Testis (tissue), 3 donors: Measurements from ENCODE around the gene LAPTM4A. TPM values are rescaled to one million over a fixed set of nuclear protein-coding genes. Genes with fewer than 3 reads are reported as not detected.
"Not testable (repeated sequence)": the region's sequence is repeated elsewhere in the genome, so short reads cannot be mapped to it uniquely, and the experiment has no call there.

Source experiments
- DNase-seq: peaks from one replicate; pipeline ENCODE4 v3.0.0-alpha.2; 2019
- H3K27ac ChIP-seq, 2 donors: fragments of 200-600 bp; sonication (generic); one replicate each; pipeline ENCODE4 v1.5.1; 2019
- H3K27me3 ChIP-seq: fragments of 200-600 bp; sonication (generic); one replicate; pipeline ENCODE4 v1.5.1; 2019
- H3K36me3 ChIP-seq: fragments of 200-600 bp; sonication (generic); one replicate; pipeline ENCODE4 v1.5.1; 2017; ENCODE audit warnings: low read depth; ENCODE audit errors: missing control alignments
- H3K4me1 ChIP-seq: fragments of 200-600 bp; sonication (generic); one replicate; pipeline ENCODE4 v1.5.1; 2019
- H3K4me3 ChIP-seq, 2 donors: fragments of 200-600 bp; sonication (generic); one replicate each; pipeline ENCODE4 v1.5.1; 2017 to 2019
- H3K9me3 ChIP-seq: fragments of 200-600 bp; sonication (generic); one replicate; pipeline ENCODE4 v1.5.1; 2017
- POLR2A ChIP-seq: fragments of 450-650 bp; IDR thresholded peaks from one replicate; pipeline ENCODE4 v1.6.1; 2017; ENCODE audit warnings: antibody characterized with exemption, mild to moderate bottlenecking, moderate library complexity
- WGBS, 2 donors: methylation state at CpG; one replicate each; pipeline ENCODE4 v1.1.5; 2018; 5-methylcytosine and 5-hydroxymethylcytosine counted together
- intact Hi-C: fragments of 100-400 bp; cut with DNase I; formaldehyde crosslinking; loops from one replicate; pipeline ENCODE4 v1.15.1; 2023; ENCODE audit warnings: low total_unique reads
- polyA plus RNA-seq: library from polyadenylated mRNA; stranded (reverse); fragments of 350-450 nt; fragmentation: Illumina TruSeq; extraction: RNeasy Lipid Tissue Mini Kit (QIAGEN cat#74804); gene quantifications from one replicate; pipeline ENCODE4 v1.2.3, GENCODE V29; 2014; ENCODE audit warnings: low read depth, low replicate concordance; ENCODE audit not compliant: insufficient read depth
- total RNA-seq, 2 donors: library from RNA; depleted of rRNA; stranded (reverse); fragments of >200 nt; gene quantifications; one replicate each; pipeline ENCODE4 v1.2.3, GENCODE V29; 2016
- TF ChIP-seq, protein P1 (sequence below), 3 experiments: fragments of 450-650 bp in 2 of 3; fragments of 200-600 bp in 1 of 3; sonication (generic) in 1 of 3; IDR thresholded peaks; one replicate each; pipeline ENCODE4 v1.5.1; 2016 to 2019; ENCODE audit warnings: antibody characterized with exemption in 3 of 3, mild to moderate bottlenecking in 2 of 3, moderate library complexity in 1 of 3

The LAPTM4A gene
- total and polyA plus RNA-seq, 3 donors from 2014 or later: 331 to 712 (median 431) TPM

DNA sequence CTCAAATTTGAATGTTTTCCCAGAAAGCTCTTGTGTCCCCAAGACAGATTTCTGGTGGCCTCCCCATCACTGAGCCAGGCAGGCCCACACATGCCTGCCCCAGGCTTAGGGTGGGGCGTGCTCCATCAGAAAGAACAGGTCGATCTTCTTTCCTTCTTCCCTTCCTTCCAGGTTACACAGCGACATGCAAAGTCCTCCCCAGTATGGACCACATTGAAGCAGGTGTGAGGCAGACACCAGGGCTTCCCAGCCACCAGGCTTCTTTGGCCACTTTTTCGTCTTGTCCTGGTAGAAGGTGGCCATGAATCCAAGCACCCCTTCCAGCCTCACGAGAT lies 41.4 kb upstream of the LAPTM4A start:
- H3K27ac ChIP-seq: no peak overlapping the region
- DNase-seq: no peak
- intact Hi-C loops: loop anchor here (5.0 to 10.0 kb wide), 2 partner anchors 81 to 128 kb away; partner anchors contain the start of gene MATN3
- H3K4me3 ChIP-seq: no peak overlapping the region
- H3K27me3 ChIP-seq: no peaks in the 10 kb centered on the region
- no peak for TF ChIP-seq POLR2A
- TF ChIP-seq, protein P1, sequence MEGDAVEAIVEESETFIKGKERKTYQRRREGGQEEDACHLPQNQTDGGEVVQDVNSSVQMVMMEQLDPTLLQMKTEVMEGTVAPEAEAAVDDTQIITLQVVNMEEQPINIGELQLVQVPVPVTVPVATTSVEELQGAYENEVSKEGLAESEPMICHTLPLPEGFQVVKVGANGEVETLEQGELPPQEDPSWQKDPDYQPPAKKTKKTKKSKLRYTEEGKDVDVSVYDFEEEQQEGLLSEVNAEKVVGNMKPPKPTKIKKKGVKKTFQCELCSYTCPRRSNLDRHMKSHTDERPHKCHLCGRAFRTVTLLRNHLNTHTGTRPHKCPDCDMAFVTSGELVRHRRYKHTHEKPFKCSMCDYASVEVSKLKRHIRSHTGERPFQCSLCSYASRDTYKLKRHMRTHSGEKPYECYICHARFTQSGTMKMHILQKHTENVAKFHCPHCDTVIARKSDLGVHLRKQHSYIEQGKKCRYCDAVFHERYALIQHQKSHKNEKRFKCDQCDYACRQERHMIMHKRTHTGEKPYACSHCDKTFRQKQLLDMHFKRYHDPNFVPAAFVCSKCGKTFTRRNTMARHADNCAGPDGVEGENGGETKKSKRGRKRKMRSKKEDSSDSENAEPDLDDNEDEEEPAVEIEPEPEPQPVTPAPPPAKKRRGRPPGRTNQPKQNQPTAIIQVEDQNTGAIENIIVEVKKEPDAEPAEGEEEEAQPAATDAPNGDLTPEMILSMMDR (IDR thresholded peaks at IDR 0.05): no peak
- no peaks in the 10 kb centered on the region for H3K36me3 ChIP-seq
- WGBS, 2 donors: 92 to 94% methylated on average over 5 of the region's 5 CpGs
- peaks cover 17% of the 10 kb centered on the region for H3K4me1 ChIP-seq
- no peaks in the 10 kb centered on the region for H3K9me3 ChIP-seq

DNA sequence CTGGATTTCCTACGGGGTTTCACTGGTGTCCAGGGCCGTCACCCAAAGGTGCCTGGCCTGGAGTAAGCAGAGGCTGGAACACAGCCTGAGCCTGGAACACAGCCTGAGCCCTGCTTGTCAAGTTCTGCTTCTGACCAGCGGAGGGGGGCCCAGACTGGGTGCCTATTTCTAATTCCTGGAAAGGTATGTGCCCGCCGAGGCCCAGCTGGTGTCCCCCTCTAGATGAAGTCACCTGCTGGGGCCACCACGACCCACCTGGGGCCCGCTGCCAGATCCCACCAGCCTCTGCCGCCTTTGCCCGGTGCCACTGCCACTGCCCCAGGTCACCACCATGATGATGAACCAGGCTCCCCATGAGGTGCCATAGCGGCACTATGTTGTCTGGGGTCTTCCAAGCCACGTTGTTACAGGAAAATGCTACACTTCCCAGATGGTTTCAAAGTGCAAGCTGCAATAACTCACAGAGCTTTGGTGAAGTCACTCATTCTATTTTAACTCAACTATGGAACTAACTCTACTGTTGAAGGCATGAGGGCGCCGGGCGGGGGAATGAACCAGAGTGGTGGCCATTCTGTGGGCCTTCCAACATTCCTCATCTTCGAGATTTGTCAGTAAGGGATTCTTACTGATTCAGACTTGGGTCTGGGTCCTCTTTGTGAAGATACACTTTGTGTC lies 40.9 kb upstream of the LAPTM4A start:
- H3K4me3 ChIP-seq: no peak overlapping the region
- H3K27ac ChIP-seq: no peak overlapping the region
- no peaks in the 10 kb centered on the region for H3K9me3 ChIP-seq
- 83 to 94% methylated on average over 8 to 15 of the region's 15 CpGs for WGBS, 2 donors
- no peaks in the 10 kb centered on the region for H3K36me3 ChIP-seq
- no peaks in the 10 kb centered on the region for H3K27me3 ChIP-seq
- no peak for DNase-seq
- peaks cover 14% of the 10 kb centered on the region for H3K4me1 ChIP-seq
- intact Hi-C loops: loop anchor here (5.0 to 10.0 kb wide), 2 partner anchors 80 to 128 kb away; partner anchors contain the start of gene MATN3
- TF ChIP-seq, protein P1 (IDR thresholded peaks at IDR 0.05): no peak
- TF ChIP-seq POLR2A: no peak

DNA sequence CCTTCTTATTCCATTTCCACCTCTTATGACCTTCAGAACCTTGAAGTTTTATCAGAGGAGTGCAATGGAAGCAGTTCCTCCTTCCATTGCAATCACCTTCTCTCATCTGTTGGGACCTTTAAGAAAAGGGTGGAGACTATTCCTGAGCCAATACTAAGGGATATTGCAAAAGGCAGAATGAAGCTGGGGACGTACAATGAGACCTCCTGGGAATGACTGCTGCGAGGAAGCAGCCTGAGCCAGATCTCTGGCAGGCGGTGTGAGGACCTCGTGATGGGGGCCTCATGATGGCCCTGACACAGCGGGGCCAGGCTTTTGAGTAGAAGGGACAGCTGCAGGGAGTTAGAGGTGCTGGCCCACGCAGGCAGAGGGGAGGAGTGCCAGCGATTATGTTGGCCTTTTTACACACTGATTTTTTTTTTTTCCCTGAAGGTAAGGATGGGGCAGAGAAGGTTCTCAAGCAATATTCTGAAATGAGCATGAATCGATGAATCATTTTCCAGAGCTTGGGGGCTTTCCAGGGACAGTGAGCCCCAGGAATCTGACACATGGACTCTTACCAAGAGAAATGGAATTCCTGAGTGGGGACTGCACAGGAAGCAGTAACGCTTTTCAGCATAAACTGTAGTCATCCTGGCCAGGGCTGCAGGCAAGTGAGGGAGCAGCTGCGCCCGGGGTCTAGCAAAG lies 40.0 kb upstream of the LAPTM4A start:
- peak; percentile 82 for DNase-seq
- Histone ChIP-seq H3K4me1 (peaks cover 14% of the 10 kb centered on the region), H3K27ac (no peak overlapping the region), H3K4me3 (no peak overlapping the region), H3K27me3 (no peaks in the 10 kb centered on the region), H3K36me3 (no peaks in the 10 kb centered on the region), H3K9me3 (no peaks in the 10 kb centered on the region)
- TF ChIP-seq, protein P1 (IDR thresholded peaks at IDR 0.05): no peak
- no peak for TF ChIP-seq POLR2A
- intact Hi-C loops: loop anchor here (5.0 to 10.0 kb wide), 2 partner anchors 79 to 127 kb away; partner anchors contain the start of gene MATN3
- WGBS, 2 donors: 33 to 42% methylated on average over 11 of the region's 11 CpGs

DNA sequence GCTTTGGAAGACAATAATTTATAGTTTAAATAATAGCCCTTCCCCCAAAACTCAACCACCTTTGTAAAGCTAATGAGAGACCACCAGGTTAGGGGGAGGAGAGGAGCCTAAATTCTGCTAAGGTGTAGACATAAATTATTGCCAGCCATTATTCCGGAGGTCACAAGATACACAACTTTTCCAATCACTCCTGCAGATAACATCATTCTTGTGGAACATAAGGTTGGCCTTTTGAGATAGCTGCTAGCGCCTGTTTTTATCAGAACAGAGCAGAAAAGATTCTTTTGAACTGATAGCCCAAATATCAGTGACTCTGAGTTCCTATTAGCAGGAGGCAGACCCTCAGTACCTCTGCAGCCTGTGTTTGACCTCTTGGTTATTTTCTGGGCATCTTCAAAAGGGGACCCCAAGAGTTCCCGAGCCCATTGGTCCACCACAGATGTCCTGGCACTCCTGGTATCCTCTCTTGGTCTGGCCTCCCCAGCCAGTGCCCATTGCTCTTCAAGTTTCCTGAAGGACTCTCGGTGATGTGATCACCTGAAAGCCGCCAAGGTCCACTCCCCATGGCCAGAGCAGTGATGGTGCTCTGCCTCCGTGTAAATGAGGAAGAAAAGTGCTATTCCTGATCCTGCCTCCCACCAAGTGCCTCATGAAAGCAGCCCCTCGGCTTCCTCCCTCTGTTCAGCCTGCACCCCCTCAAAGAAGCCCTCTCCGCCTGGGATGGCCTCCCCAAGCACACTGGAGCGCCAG lies 38.5 kb upstream of the LAPTM4A start:
- WGBS, 2 donors: 83 to 88% methylated on average over 9 of the region's 9 CpGs
- Histone ChIP-seq H3K4me1 (peaks cover 14% of the 10 kb centered on the region), H3K4me3 (no peak overlapping the region), H3K27ac (peak overlapping the region in 1 of 2 donors; percentile 13), H3K36me3 (no peaks in the 10 kb centered on the region), H3K27me3 (no peaks in the 10 kb centered on the region), H3K9me3 (no peaks in the 10 kb centered on the region)
- DNase-seq: no peak
- intact Hi-C loops: loop anchor here (5.0 to 10.0 kb wide), 2 partner anchors 78 to 125 kb away; partner anchors contain the start of gene MATN3
- TF ChIP-seq, protein P1 (IDR thresholded peaks at IDR 0.05): no peak
- no peak for TF ChIP-seq POLR2A

DNA sequence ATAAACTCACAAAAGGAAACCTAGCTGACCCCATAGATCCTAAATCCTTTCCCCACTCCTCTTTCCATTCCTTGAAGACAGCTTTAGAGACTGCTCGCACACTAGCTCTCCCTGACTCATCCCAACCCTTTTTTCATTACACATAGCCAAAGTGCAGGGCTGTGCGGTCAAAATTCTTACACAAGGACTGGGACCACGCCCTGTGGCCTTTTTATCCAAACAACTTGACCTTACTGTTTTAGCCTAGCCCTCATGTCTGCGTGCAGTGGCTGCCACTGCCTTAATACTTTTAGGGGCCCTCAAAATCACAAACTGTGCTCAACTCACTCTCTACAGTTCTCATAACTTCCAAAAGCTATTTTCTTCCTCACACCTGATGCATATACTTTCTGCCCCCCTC lies 34.5 kb upstream of the LAPTM4A start:
- H3K27me3 ChIP-seq, H3K27ac ChIP-seq, H3K36me3 ChIP-seq, DNase-seq, H3K9me3 ChIP-seq, H3K4me1 ChIP-seq, H3K4me3 ChIP-seq, intact Hi-C loops: not testable (repeated sequence)
- 93 to 97% methylated on average over 4 of the region's 4 CpGs for WGBS, 2 donors

DNA sequence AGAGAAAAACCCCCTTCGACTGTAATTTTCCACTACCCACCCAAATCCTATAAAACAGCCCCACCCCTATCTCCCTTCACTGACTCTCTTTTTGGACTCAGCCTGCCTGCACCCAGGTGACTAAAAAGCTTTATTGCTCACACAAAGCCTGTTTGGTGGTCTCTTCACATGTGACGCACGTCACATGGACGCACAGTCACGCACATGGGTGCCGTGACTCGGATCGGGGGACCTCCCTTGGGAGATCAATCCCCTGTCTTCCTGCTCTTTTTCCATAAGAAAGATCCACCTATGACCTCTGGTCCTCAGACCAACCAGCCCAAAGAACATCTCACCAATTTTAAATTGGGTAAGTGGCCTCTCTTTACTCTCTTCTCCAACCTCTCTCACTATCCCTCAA lies 31.4 kb upstream of the LAPTM4A start:
- 96 to 99% methylated on average over 8 of the region's 8 CpGs for whole genome bisulfite sequencing, 2 donors
- H3K4me3 ChIP-seq, H3K9me3 ChIP-seq, H3K27ac ChIP-seq, H3K4me1 ChIP-seq, H3K36me3 ChIP-seq, DNase-seq, intact Hi-C loops, H3K27me3 ChIP-seq: not testable (repeated sequence)
